ENCODE data around the gene LRRFIP1. TPM values are rescaled to one million over a fixed set of nuclear protein-coding genes. Genes with fewer than 3 reads are reported as not detected.

Gene LRRFIP1
- total RNA-seq, 1 donor from 2014 or later: 40.7 TPM

GRCh38 chr2:237631007-237631785 lies 3.8 kb downstream of the LRRFIP1 start:
- H3K36me3 Mint-ChIP-seq: peaks cover 30% of the 10 kb centered on the region
- peaks cover 3% of the 10 kb centered on the region for H3K27me3 Mint-ChIP-seq (ENCODE audit: insufficient read depth, low read depth)
- no peaks in the 10 kb centered on the region for H3K36me3 ChIP-seq
- peaks cover 3% of the 10 kb centered on the region for H3K79me2 ChIP-seq (ENCODE audit: low read depth)
- H3K27me3 ChIP-seq: peaks cover 31% of the 10 kb centered on the region
- H3K9me3 ChIP-seq (ENCODE audit: low read depth): no peaks in the 10 kb centered on the region
- H3K4me3 Mint-ChIP-seq: peak overlapping the region; percentile 33
- H2AFZ ChIP-seq (replicated peaks): no peak overlapping the region
- no peak for DNase-seq (ENCODE audit: low spot score)
- peaks cover 8% of the 10 kb centered on the region for H3K4me1 ChIP-seq
- peaks cover 12% of the 10 kb centered on the region for H3K9me3 Mint-ChIP-seq
- H3K4me3 ChIP-seq: no peak overlapping the region
- no peak overlapping the region for H3K4me2 ChIP-seq
- H4K20me1 ChIP-seq (ENCODE audit: low read depth): peaks cover 21% of the 10 kb centered on the region
- peak overlapping the region; percentile 66 for H3K27ac Mint-ChIP-seq
- no peak for TF ChIP-seq EZH2 (IDR thresholded peaks at IDR 0.05)
- no peak for TF ChIP-seq EZH2phosphoT487 (IDR thresholded peaks at IDR 0.05)
- no peak for TF ChIP-seq CTCF (IDR thresholded peaks at IDR 0.05)
- H3K9ac ChIP-seq: no peak overlapping the region
- no peak overlapping the region for H3K27ac ChIP-seq
- H3F3A ChIP-seq (ENCODE audit: low read depth): peaks cover 15% of the 10 kb centered on the region
- H3K4me1 Mint-ChIP-seq: peaks cover 27% of the 10 kb centered on the region

- Histone ChIP-seq H3K4me1 (peaks cover 8% of the 10 kb centered on the region), H4K20me1 (ENCODE audit: low read depth) (peaks cover 21% of the 10 kb centered on the region), H3K36me3 (no peaks in the 10 kb centered on the region), H3K27me3 (peaks cover 23% of the 10 kb centered on the region), H3F3A (ENCODE audit: low read depth) (peaks cover 8% of the 10 kb centered on the region), H3K27ac (no peak overlapping the region), H3K79me2 (ENCODE audit: low read depth) (peaks cover 3% of the 10 kb centered on the region), H3K4me3 (no peak overlapping the region), H3K9ac (no peak overlapping the region), H3K9me3 (ENCODE audit: low read depth) (no peaks in the 10 kb centered on the region), H3K4me2 (no peak overlapping the region), H2AFZ (replicated peaks) (no peak overlapping the region)
- Mint-ChIP-seq H3K4me1 (peaks cover 21% of the 10 kb centered on the region), H3K9me3 (peaks cover 20% of the 10 kb centered on the region), H3K36me3 (peaks cover 38% of the 10 kb centered on the region), H3K27me3 (ENCODE audit: insufficient read depth, low read depth) (peaks cover 3% of the 10 kb centered on the region), H3K27ac (no peak overlapping the region), H3K4me3 (no peak overlapping the region)
- no peak for DNase-seq (ENCODE audit: low spot score)
- TF ChIP-seq EZH2 (IDR thresholded peaks at IDR 0.05): no peak
Observed at GRCh38 chr2:237631801-237632585, 4.6 kb downstream of the LRRFIP1 start.

GRCh38 chr2:237633061-237633561 lies 5.7 kb downstream of the LRRFIP1 start:
- no peak overlapping the region for H2AFZ ChIP-seq (replicated peaks)
- Mint-ChIP-seq H3K27me3 (ENCODE audit: insufficient read depth, low read depth) (peaks cover 3% of the 10 kb centered on the region), H3K4me1 (peaks cover 19% of the 10 kb centered on the region), H3K27ac (no peak overlapping the region), H3K36me3 (peaks cover 45% of the 10 kb centered on the region), H3K9me3 (peaks cover 22% of the 10 kb centered on the region), H3K4me3 (no peak overlapping the region)
- no peak overlapping the region for H3K27ac ChIP-seq
- no peaks in the 10 kb centered on the region for H3K9me3 ChIP-seq (ENCODE audit: low read depth)
- peaks cover 12% of the 10 kb centered on the region for H3K27me3 ChIP-seq
- H3K36me3 ChIP-seq: no peaks in the 10 kb centered on the region
- no peak for DNase-seq (ENCODE audit: low spot score)
- peaks cover 6% of the 10 kb centered on the region for H3K4me1 ChIP-seq
- H3K79me2 ChIP-seq (ENCODE audit: low read depth): peaks cover 3% of the 10 kb centered on the region
- H3K4me2 ChIP-seq: no peak overlapping the region
- H3F3A ChIP-seq (ENCODE audit: low read depth): peaks cover 4% of the 10 kb centered on the region
- peaks cover 21% of the 10 kb centered on the region for H4K20me1 ChIP-seq (ENCODE audit: low read depth)
- no peak overlapping the region for H3K4me3 ChIP-seq
- H3K9ac ChIP-seq: no peak overlapping the region
- TF ChIP-seq CTCF (IDR thresholded peaks at IDR 0.05): no peak
- TF ChIP-seq EZH2 (IDR thresholded peaks at IDR 0.05): no peak
- no peak for TF ChIP-seq EZH2phosphoT487 (IDR thresholded peaks at IDR 0.05)

All from neural progenitor cell (in vitro differentiated cells).